GM20431 (cell line): Measurements from ENCODE around the gene HPS1.

Experiments used
- in situ Hi-C: fragments of 300-500 bp; cut with MseI, MboI; formaldehyde crosslinking; loops from one replicate; pipeline ENCODE4 v1.15.0; 2020; ENCODE audit warnings: low sequenced_read_pairs; ENCODE audit not compliant: unreplicated experiment

The HPS1 gene

DNA sequence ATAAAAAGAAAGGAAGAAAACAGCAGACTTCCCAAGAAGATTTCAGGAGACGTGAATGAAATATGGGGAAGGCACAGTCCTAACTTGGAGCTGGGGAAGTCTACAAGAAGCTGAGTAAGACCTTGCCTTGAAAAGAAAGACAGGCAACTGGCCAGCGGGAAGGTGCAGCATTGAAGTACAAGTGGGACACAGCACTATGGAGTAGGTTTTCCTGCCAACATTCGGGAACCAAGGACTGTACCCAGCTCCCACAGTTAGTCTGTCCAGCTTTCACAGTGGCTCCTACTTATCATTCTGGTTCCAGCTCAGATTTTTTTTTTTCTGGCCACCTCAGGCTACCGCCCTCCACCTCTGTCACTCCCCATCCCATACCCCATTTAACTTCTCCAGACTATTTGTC lies 10.0 kb downstream of the HPS1 start:
- in situ Hi-C loops = no loop called here

- in situ Hi-C loops = no loop called here
Measured at GRCh38 chr10:98435178-98435577, 11.6 kb downstream of the HPS1 start.

DNA sequence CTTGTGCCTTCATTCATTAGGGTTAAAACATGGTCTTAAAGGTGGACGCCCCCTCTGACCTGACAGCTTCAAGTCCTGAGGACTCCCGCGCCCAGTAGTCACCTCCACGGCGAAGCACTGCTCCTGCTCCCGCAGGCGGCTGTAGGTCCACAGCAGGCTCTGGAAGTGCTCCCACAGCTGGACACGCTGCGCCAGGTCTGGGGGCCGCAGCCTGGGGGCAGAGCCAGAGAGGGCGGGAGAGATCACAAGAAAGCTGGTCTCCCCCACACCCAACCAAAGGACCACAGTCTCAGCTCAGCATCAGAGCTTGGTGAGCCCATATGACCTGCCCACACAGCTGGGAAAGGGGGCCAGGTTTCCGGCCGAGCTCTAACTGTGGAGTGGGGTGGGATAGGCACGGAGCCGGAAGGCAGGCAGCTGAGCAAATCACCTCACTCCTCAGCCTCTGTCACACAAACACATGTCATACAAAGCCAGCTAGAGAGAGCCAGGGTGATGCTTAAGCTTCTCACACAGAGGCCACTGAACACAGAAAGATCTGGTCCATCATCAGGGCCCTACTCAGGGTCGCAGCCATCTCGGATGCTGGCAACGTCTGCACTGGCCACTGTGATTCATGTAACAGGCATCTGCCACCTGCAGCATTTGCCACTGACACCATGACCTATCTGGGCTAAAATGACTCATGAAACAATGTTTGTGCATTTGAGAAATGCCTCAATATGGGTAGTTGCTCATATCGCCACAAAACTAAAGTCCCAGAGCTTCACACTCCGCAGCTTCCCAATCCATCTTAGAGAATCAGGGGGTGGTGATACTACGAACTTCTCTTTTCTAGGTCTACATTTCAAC lies 12.6 kb downstream of the HPS1 start:
- in situ Hi-C loops = no loop called here

DNA sequence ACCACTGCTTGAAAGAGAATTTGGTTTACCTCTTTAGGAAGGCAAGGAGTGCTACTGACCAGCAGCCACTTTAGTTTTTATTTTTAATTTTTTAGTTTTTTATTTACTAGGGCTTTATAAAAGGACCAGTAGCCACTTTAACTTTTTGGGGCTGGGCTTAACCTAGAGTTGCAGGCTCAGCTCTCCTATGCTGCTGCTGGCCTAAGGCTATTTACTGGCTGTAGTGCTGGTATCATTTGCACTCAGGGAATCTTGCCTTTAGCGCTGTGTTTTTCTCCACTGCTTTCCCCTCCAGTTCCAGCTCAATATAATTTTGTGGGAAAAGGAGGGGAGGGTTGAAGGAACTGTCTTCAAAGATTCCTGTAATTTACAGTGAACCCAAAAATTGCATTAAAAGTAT lies 13.4 kb downstream of the HPS1 start:
- in situ Hi-C loops = no loop called here

DNA sequence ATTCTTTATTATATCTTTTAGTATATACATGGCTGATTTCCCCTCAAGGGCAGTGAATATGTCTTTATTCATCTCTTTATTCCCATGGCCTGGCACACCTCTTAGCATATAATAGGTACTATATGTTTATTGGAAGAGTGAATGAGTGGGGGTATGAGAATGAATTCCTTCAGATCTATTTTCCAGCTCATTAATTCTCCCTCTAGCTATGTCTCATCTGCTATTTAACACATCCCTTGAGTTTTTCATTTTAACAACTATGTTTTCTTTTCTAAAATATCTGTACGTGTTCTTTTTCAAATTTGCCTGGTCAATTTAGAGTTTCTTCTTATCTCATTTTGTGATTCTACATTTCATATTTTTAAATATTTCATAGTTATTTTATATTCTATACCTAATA lies 14.4 kb downstream of the HPS1 start:
- in situ Hi-C loops = no loop called here

DNA sequence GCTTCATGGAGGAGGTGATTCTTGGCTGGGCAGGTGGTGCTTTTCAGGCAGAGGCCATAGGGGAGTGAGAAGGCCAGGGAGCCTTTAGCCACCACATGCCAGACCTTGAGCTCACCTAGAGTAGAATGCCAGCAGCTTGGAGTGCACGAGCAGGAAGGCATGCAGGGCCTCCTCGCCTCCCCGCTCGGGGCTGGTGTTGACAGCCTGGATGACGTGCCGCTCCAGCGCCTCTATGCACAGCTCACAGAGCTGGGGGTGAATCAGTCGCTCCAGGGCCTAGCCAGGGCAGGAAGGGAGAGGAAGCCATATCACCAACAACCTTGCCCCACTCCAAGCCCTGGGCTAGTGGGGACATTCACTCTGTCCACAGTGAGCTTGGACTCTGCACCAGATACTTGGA lies 15.7 kb downstream of the HPS1 start:
- in situ Hi-C loops = no loop called here

- in situ Hi-C loops = no loop called here
Measured at GRCh38 chr10:98430427-98430826, 16.3 kb downstream of the HPS1 start.

DNA sequence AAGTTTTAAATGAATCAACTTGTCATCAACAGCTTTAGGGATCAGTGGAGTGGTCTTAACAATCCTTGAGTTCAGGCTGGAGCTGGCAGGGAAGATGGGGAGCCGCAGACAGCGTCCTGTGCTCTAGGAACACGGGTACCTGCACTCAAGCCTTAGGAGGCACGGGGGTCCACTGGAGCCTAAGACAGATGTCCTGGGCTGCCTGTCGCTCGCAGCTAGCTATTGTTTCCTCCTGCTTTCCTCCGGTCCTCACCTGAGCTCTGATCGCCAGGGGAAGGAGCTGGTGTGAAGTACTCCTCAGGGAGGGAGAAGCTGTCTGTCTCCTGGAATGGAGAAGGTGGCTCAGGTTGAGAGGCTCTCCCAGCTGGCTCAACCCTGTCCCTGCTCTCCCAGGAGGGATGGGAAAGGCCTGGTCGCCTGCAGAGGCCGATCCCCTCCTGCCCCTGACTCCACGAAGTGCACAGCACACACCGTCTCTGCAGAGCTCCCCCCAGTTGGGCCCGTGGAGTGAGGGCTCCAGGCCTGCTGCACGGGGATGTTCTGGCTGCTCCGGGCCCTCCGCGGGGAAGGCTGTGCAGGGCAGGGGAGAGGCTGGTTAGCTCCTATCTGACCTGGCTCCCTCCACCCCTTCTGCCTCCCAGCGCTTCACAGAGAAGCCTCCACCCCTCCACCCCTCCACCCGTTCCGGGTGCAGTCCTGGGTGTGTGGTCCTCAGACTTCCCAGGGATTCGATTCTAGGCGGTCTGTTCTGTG lies 17.2 kb downstream of the HPS1 start:
- in situ Hi-C loops = no loop called here

DNA sequence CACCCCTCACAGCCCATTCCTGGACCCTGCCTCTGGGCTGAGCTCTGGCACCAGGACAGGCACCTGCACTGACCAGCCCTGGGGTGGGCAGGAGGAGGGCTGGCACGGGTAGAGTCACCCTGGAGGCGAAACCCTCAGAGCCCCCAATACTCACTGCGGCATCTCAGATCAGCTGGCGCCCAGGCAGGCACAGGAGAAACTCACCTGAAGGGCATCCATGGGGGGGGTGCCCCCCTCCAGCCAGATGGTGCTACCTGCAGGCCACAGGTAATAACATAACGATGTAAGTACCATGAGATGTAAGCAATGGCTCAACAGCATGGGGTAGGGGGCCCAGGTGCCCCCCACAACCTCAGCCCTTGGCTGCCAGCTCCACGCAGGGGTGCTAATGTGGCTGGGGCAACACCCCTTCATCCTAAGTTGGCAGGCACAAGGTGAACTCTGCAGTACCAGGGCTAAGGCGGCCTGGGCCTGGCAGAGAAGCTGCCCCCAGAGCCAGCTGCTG lies 19.7 kb downstream of the HPS1 start:
- in situ Hi-C loops = no loop called here

DNA sequence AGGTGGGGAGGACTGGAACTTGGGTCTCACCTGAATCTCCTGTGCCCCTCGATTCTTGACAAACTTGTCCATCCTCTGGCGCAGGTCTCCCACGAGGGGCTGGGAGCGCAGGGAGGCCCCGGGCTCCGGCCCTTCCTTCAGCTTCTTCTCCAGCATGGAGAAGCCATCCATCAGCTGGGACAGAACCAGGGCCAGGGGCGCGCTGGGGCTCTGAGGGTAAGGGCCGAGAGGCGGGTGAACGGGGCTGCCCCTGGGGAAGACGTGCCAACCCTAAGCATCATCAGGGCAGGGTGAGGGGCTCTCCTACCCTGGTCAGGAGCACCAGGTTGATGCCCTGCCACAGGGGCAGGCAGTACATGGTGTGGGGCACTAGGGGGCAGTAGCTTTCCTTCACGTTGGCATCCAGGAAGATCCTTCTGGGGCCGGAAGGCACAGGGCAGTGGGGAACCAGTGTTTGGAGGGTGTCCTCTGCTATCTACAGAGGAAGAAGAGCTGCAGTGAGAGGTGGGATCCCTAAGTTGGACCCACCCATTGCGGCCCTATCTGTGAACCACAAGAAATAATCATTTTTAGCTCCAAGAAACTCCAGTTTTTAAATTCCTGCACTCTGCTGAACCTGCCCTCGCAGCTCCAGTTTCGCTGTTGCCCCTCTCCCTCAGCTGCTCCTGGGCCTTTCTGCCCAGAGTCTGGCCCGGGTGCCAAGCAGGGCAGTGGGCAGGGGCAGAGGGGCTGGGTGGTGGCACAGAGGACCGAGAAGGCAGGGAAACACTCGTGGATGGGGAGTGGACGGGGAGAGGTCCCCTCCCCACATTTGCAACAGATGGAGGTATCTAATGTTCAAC lies 21.0 kb downstream of the HPS1 start:
- in situ Hi-C loops = no loop called here

DNA sequence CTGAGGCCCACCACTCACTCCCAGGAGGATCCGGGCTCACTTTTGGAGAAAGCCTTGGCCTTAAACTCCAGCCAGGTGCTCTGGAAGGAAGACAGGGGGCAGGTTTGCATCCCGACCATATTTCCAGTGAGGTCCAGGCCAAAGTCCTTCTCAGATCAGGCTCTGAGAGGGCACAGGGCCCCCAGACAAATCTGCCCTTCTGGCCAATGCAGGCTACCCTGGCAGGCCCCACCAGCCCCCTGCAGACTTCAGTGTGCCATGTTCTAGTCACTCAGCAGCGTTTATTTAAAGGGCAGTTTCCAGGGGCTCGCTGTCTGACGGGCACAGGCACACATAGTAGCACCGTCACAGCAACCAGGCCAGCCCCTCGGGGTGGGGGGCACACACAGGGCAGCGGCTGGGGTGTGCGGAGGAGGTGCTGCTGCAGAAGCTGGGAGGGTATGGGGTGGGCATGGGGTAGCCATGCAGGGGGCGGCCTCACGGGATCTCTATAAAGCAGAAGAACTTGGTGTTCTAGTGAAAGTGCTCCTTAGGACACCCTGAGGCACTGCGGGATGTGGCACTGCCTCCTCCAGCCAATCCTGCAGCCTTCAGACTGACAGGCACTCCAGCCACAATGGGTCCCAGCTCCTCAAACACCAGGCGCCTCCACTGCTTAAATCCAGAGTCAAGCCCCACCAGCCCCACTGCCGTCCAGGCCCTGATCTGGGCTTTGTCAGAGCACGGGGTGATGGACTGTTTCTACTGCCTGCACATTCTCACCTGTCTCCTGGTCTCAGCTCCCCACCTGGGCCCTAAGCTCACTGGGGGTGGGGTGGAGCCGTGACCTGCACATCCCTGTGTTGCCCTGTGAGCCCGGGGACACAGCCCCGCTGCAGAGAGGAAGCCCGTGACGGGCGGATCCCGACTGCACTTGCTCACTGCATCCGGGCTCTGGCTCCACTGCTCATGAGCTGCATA lies 22.2 kb downstream of the HPS1 start:
- in situ Hi-C loops = no loop called here

- in situ Hi-C loops = no loop called here
Measured at GRCh38 chr10:98423691-98424120, 23.0 kb downstream of the HPS1 start.

- in situ Hi-C loops = no loop called here
Measured at GRCh38 chr10:98422182-98422581, 24.6 kb downstream of the HPS1 start.

DNA sequence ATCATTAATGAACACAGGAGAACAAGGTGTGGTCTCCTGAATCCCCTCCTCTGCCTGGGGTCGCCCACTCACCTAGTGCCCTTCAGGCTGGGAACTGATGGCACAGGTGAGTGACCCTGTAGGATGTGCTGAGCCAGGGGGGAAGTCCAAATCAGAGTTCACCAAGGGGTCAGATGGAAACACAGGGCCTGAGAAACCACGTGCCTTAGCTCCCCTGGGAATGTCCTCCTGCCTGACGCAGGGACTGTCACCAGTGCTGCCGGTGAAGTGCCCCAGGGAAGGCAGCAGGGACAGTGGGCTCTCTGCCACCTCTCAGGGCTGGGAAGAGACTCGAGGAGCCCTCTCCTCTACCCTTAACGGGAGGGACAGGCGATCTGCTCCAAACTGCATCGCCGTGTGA lies 25.9 kb downstream of the HPS1 start:
- in situ Hi-C loops = no loop called here

GRCh38 chr10:98419469-98420261 lies 27.1 kb downstream of the HPS1 start:
- in situ Hi-C loops = no loop called here

DNA sequence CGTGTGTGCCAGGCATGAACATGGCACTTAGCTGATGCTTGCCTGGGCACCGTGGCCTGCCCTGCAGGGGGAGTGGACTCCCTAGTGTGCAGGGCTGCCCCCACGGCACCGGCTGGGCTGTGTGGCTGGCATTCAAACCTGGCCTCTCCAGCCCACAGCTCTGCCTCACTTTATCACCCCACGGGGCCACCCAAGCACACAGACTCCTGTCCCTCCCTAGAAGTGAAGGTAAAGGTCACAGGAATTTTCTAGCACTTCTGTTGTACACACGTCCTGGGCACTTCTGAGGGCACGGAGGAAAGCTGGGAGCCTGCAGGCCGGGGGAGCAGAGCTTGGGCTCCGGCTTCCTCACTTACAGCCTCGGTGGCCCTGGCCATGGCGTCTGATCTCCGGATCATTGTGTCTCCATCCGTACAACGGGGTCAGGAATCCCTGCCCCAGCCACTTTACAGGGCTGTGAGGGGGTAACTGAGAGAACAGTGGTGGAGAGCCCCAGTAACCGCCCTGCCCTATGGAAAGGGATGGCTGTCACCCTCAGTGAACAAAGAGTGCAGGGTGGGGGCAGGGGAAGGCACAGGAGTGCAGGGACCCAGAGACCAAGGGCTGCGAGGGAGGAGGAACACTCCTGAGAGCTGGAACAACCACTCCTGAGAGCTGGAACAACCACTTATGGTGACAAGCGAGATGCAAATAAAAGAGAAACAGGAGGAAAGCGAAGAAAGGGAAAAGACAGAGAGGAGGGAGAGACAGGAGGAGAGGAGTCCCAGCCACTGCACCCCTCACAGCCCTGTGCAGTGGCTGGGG lies 27.9 kb downstream of the HPS1 start:
- in situ Hi-C loops = no loop called here

- in situ Hi-C loops = no loop called here
Measured at GRCh38 chr10:98417973-98418664, 28.6 kb downstream of the HPS1 start.
